ENCODE measurements around the gene SCMH1. TPM values are rescaled to one million over a fixed set of nuclear protein-coding genes. Genes with fewer than 3 reads are reported as not detected.

SCMH1 gene
- total RNA-seq, 1 experiment from 2014 or later, result 28.8 TPM

- no peak overlapping the region for H3K4me3 ChIP-seq
- H3K27me3 ChIP-seq (replicated peaks), result no peaks in the 10 kb centered on the region
- no peak for DNase-seq (ENCODE audit: low read depth in 1 of 2, low spot score in 2 of 2)
- peaks cover 44% of the 10 kb centered on the region for H3K36me3 ChIP-seq
- H3K9me3 ChIP-seq (replicated peaks), result no peaks in the 10 kb centered on the region
- no peaks in the 10 kb centered on the region for H3K4me1 ChIP-seq (replicated peaks)
- no peak overlapping the region for H3K27ac ChIP-seq
Measured at GRCh38 chr1:41056907-41057306, 185.2 kb downstream of the SCMH1 start.

- Histone ChIP-seq H3K27me3 (replicated peaks) (no peaks in the 10 kb centered on the region), H3K4me1 (replicated peaks) (no peaks in the 10 kb centered on the region), H3K9me3 (replicated peaks) (no peaks in the 10 kb centered on the region), H3K27ac (no peak overlapping the region), H3K4me3 (no peak overlapping the region), H3K36me3 (peaks cover 47% of the 10 kb centered on the region)
- DNase-seq (ENCODE audit: low read depth in 1 of 2, low spot score in 2 of 2), result no peak
Measured at GRCh38 chr1:41053316-41053715, 188.8 kb downstream of the SCMH1 start.

- no peak overlapping the region for H3K27ac ChIP-seq
- no peaks in the 10 kb centered on the region for H3K9me3 ChIP-seq (replicated peaks)
- no peak overlapping the region for H3K4me3 ChIP-seq
- H3K36me3 ChIP-seq, result peaks cover 65% of the 10 kb centered on the region
- H3K27me3 ChIP-seq (replicated peaks), result no peaks in the 10 kb centered on the region
- DNase-seq (ENCODE audit: low read depth in 1 of 2, low spot score in 2 of 2), result no peak
- H3K4me1 ChIP-seq (replicated peaks), result no peaks in the 10 kb centered on the region
Measured at GRCh38 chr1:41051022-41051421, 191.1 kb downstream of the SCMH1 start.

GRCh38 chr1:41048540-41048939, 193.6 kb downstream of the SCMH1 start:
- no peak for DNase-seq (ENCODE audit: low read depth in 1 of 2, low spot score in 2 of 2)
- Histone ChIP-seq H3K27ac (no peak overlapping the region), H3K4me1 (replicated peaks) (no peaks in the 10 kb centered on the region), H3K9me3 (replicated peaks) (no peaks in the 10 kb centered on the region), H3K4me3 (no peak overlapping the region), H3K36me3 (peaks cover 68% of the 10 kb centered on the region), H3K27me3 (replicated peaks) (no peaks in the 10 kb centered on the region)

- Histone ChIP-seq H3K9me3 (replicated peaks) (no peaks in the 10 kb centered on the region), H3K4me1 (replicated peaks) (no peaks in the 10 kb centered on the region), H3K4me3 (no peak overlapping the region), H3K36me3 (peaks cover 67% of the 10 kb centered on the region), H3K27me3 (replicated peaks) (no peaks in the 10 kb centered on the region), H3K27ac (no peak overlapping the region)
- no peak for DNase-seq (ENCODE audit: low read depth in 1 of 2, low spot score in 2 of 2)
Measured at GRCh38 chr1:41046347-41046775, 195.7 kb downstream of the SCMH1 start.

GRCh38 chr1:41045740-41046139, 196.4 kb downstream of the SCMH1 start:
- Histone ChIP-seq H3K9me3 (replicated peaks) (no peaks in the 10 kb centered on the region), H3K4me3 (no peak overlapping the region), H3K36me3 (peaks cover 62% of the 10 kb centered on the region), H3K27ac (no peak overlapping the region), H3K4me1 (replicated peaks) (no peaks in the 10 kb centered on the region), H3K27me3 (replicated peaks) (no peaks in the 10 kb centered on the region)
- no peak for DNase-seq (ENCODE audit: low read depth in 1 of 2, low spot score in 2 of 2)

GRCh38 chr1:41044187-41044586, 197.9 kb downstream of the SCMH1 start:
- H3K4me3 ChIP-seq, result no peak overlapping the region
- peaks cover 66% of the 10 kb centered on the region for H3K36me3 ChIP-seq
- no peaks in the 10 kb centered on the region for H3K9me3 ChIP-seq (replicated peaks)
- no peak overlapping the region for H3K27ac ChIP-seq
- no peak for DNase-seq (ENCODE audit: low read depth in 1 of 2, low spot score in 2 of 2)
- no peaks in the 10 kb centered on the region for H3K27me3 ChIP-seq (replicated peaks)
- no peaks in the 10 kb centered on the region for H3K4me1 ChIP-seq (replicated peaks)

- no peak for DNase-seq (ENCODE audit: low read depth in 1 of 2, low spot score in 2 of 2)
- H3K4me1 ChIP-seq (replicated peaks), result no peaks in the 10 kb centered on the region
- no peak overlapping the region for H3K27ac ChIP-seq
- H3K4me3 ChIP-seq, result no peak overlapping the region
- no peaks in the 10 kb centered on the region for H3K27me3 ChIP-seq (replicated peaks)
- no peaks in the 10 kb centered on the region for H3K9me3 ChIP-seq (replicated peaks)
- H3K36me3 ChIP-seq, result peaks cover 69% of the 10 kb centered on the region
Measured at GRCh38 chr1:41041614-41042270, 200.4 kb downstream of the SCMH1 start.

GRCh38 chr1:41038110-41038509, 204.0 kb downstream of the SCMH1 start:
- H3K36me3 ChIP-seq, result peaks cover 77% of the 10 kb centered on the region
- no peaks in the 10 kb centered on the region for H3K4me1 ChIP-seq (replicated peaks)
- H3K27me3 ChIP-seq (replicated peaks), result no peaks in the 10 kb centered on the region
- no peak overlapping the region for H3K27ac ChIP-seq
- H3K4me3 ChIP-seq, result no peak overlapping the region
- no peak for DNase-seq (ENCODE audit: low read depth in 1 of 2, low spot score in 2 of 2)
- no peaks in the 10 kb centered on the region for H3K9me3 ChIP-seq (replicated peaks)

- H3K4me1 ChIP-seq (replicated peaks), result no peaks in the 10 kb centered on the region
- no peaks in the 10 kb centered on the region for H3K27me3 ChIP-seq (replicated peaks)
- H3K36me3 ChIP-seq, result peaks cover 80% of the 10 kb centered on the region
- H3K4me3 ChIP-seq, result no peak overlapping the region
- H3K27ac ChIP-seq, result no peak overlapping the region
- DNase-seq (ENCODE audit: low read depth in 1 of 2, low spot score in 2 of 2), result no peak
- H3K9me3 ChIP-seq (replicated peaks), result no peaks in the 10 kb centered on the region
Measured at GRCh38 chr1:41037116-41037903, 204.8 kb downstream of the SCMH1 start.

GRCh38 chr1:41033272-41033671, 208.8 kb downstream of the SCMH1 start:
- Histone ChIP-seq H3K27ac (no peak overlapping the region), H3K4me3 (no peak overlapping the region), H3K9me3 (replicated peaks) (no peaks in the 10 kb centered on the region), H3K4me1 (replicated peaks) (no peaks in the 10 kb centered on the region), H3K27me3 (replicated peaks) (no peaks in the 10 kb centered on the region), H3K36me3 (peaks cover 91% of the 10 kb centered on the region)
- no peak for DNase-seq (ENCODE audit: low read depth in 1 of 2, low spot score in 2 of 2)

- H3K4me3 ChIP-seq, result no peak overlapping the region
- no peak overlapping the region for H3K27ac ChIP-seq
- no peaks in the 10 kb centered on the region for H3K9me3 ChIP-seq (replicated peaks)
- H3K27me3 ChIP-seq (replicated peaks), result no peaks in the 10 kb centered on the region
- H3K36me3 ChIP-seq, result peaks cover 91% of the 10 kb centered on the region
- no peak for DNase-seq (ENCODE audit: low read depth in 1 of 2, low spot score in 2 of 2)
- no peaks in the 10 kb centered on the region for H3K4me1 ChIP-seq (replicated peaks)
Measured at GRCh38 chr1:41032147-41032546, 210.0 kb downstream of the SCMH1 start.

GRCh38 chr1:41030872-41031616, 211.1 kb downstream of the SCMH1 start:
- H3K36me3 ChIP-seq, result peaks cover 85% of the 10 kb centered on the region
- DNase-seq (ENCODE audit: low read depth in 1 of 2, low spot score in 2 of 2), result no peak
- no peaks in the 10 kb centered on the region for H3K27me3 ChIP-seq (replicated peaks)
- H3K27ac ChIP-seq, result no peak overlapping the region
- no peaks in the 10 kb centered on the region for H3K4me1 ChIP-seq (replicated peaks)
- H3K4me3 ChIP-seq, result no peak overlapping the region
- no peaks in the 10 kb centered on the region for H3K9me3 ChIP-seq (replicated peaks)
